GM21825 (cell line): Measurements from ENCODE around the gene HYI.

Experiments
- ATAC-seq: cut with Tn5 transposase; IDR thresholded peaks from one replicate; pipeline ENCODE4 v1.9.1; 2021; ENCODE audit warnings: mild to moderate bottlenecking, moderate library complexity; ENCODE audit not compliant: unreplicated experiment

Gene HYI

DNA sequence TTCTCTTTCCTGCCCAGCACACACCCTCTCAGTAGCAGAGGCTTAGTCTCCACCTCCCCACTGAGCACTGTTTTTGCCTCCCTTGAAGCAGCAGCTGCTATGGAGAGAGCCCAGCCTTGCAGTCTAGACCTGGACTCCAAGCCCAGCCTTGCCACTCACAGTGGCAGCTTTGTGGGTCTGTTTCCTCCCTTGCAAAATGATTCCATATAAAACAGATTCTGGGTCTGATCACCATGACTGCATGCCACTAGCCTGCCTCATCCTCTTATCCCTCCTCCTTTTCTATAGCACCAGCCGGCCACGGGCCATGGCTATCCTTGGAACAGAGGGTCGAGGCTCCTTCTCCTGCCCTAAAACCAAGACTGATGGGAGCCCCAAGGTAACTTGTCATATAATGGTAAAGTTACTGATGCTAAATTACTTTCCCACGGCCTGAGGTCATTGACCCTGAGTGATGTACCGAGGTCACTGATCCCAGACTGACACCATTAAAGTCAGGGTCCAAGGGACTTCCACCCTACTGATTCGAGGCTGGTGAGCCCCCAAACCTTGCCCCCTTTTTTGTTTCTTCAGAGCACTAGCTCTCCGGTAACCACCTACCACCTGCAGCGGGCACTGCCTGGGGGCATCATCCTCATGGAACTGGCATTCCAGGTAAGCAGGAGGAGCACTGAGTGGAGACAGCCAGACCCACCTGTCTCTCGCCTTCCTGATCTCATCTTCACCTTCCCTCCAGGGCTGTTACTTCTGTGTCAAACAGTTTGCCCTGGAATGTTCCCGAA lies 7.9 kb downstream of the HYI start:
- no peak for ATAC-seq

DNA sequence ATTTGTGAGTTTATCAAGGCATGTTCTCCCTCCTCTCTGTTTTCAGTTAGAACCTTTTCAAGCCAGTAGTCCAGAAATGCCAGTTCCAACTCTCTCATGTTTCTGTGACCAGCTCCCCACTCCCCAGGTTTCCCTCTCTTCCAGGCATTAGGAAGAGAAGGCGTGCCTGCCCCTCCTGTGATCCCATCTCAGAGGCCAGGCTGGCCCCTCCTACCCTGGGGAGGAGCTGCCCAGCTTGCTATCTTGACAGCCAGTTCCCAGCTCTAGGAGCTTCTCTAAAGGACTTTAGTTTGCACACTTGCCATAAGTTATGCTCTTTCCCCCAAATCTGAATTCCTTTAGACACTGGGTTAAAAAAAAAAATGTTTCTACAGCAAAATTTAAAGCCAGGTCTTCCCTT lies 8.9 kb downstream of the HYI start:
- no peak for ATAC-seq

DNA sequence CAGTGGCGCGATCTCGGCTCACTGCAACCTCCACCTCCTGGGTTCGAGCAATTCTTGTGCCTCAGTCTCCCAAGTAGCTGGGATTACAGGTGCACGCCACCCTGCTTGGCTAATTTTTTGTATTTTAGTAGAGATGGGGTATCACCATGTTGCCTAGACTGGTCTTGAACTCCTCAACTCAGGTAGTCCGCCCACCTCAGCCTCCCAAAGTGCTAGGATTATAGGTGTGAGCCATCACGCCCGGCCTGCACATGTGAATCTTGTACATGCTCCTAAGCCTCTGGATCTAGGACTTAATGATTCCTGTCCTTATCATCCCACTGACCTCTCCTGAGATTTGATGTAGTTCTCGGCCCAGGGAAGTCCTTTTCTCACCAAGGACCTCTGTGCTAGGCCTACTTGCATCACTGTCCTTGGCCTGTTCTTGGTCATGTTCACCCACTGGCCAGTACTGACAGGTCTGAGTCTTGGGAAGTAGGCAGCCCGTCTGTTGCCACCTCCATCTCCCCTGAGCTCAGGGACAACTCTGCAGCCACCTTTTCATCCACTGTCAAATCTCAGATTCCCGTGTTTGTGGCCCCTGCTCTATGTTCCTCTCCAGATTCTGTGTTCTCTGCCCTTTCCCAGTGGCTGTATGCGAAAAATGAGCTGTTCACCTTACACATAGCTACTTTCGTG lies 9.4 kb downstream of the HYI start:
- no peak for ATAC-seq

DNA sequence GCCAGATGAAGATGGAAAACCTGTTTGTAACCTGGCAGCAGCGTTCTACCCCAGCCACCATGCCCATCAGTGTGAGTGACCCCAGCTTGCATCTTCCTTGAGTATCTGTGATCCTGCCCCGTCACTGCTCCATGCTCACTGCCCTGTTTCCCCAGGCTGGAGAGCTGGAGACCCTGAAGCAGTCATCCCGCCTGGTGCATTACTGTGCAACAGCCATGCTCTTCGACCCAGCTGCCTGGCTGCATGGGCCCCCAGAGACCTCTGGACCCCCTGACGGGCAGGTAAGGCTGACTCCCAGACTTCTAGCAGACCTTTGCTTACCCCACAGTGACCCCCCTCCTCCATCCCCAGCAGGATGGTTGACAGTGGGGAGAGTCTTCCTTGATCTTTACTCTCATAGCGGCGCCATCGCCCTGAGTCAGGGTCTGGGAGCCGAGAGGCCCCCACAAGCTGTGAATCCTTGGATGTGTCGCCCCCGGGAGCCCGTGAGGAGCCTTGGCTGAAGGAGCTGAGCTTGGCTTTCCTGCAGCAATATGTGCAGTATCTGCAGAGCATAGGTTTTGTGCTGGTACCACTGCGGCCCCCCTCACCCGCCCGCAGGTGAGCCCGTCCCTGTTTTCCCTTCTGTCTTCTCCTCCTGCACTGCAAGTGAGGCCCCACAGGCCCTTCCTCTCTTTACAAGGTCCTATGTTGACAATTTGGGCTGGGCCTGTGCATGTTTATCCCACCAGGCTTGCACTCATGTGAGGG lies 10.4 kb downstream of the HYI start:
- ATAC-seq = no peak

DNA sequence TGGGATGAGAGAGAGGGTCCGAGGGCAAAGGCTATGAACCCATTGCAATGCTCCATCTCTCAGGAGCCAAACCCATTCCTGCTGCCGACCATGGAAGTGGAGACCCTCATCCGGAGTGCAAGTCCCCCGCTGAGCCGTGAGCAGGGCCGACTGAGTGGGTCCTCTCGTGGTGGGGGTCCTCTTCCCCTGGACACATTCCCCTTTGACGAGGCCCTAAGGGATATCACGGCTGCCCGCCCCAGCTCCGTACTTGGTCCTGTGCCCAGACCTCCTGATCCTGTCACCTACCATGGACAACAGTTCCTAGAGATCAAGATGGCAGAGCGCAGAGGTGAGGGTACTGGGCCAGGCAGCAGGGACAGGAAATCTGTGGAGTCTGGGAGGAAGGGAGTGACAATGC lies 11.0 kb downstream of the HYI start:
- ATAC-seq = no peak

DNA sequence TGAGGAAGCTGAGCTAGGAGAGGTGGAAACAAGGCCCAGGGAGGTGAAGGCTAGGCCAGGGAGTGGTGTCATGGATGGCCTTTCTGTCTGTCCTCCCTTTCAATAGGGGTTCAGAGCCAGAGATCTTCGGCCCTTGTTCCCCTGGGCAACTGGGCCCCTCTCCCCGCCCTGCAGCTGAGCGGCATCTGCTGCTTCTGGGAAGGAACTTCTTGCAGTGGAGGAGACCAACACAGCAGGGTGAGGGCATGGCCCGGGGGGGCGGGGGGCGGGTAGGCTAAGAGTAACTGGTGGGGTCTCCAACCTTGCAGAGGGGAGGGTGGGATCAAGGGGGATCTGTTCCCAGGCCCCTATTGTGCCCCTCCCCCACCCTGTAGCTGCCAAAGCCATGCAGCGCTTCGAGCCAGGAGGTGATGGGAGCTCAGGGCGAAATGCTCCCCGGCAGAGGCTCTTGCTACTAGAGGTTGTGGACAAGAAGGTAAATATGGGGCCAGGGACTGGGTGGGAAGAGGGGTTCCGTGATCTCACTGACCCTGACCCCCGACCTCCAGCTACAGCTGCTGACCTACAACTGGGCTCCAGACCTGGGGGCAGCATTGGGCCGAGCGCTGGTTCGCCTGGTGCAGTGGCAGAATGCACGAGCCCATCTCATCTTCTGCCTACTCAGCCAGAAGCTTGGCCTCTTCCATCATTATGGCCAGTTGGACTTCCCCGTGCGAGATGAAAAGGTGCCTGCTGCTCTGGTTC lies 11.7 kb downstream of the HYI start:
- no peak for ATAC-seq

DNA sequence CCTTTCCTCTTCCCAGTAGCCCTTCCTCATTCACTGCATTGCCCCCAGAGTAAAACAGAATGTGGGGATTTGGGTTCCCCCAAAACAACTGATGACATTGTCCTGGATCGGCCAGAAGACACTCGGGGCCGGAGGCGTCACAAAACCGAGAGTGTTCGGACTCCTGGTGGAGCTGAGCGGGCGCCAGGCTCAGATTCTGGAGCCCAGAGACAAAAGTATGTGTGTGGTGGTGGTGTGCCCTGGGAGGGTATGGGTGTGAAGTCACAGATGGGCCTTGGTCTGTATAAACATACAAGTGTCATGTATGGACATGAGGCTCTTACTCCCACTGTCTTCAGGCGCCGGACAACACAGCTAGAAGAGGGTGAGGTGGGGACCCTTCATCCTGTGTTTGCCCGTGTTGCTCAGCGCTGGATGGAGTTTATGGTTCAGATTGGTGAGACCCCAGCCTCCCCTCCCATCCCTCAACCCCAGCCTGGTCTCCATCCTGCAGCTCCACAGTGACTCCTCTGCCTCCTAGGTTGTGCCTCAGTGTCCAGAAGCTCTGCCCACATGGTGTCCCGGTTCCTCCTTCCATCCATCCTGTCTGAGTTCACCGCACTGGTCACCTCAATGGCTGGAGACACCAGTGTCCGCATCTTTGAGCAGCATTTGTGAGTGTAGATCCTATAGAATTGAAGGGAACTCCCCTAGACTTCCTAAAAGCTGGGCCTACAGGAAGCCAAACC lies 12.4 kb downstream of the HYI start:
- ATAC-seq = no peak

DNA sequence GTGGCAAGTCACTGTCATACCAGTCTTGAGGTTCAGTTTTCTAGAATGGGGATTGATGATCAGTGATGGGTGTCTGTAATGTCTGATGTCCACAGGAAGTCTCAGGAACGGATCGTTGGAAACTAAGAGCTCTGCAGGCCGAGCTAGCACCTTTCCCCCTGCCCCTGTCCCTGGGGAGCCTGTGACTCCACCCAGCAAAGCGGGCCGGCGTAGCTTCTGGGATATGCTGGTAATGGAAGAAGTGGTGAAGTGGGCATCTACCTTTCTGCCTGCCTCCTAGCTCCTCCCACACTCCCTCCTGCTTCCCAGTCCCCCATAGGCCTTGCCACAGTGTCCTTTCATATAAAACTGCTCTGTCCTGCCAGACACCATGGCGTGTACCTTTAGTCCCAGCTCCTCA lies 13.4 kb downstream of the HYI start:
- ATAC-seq = no peak

DNA sequence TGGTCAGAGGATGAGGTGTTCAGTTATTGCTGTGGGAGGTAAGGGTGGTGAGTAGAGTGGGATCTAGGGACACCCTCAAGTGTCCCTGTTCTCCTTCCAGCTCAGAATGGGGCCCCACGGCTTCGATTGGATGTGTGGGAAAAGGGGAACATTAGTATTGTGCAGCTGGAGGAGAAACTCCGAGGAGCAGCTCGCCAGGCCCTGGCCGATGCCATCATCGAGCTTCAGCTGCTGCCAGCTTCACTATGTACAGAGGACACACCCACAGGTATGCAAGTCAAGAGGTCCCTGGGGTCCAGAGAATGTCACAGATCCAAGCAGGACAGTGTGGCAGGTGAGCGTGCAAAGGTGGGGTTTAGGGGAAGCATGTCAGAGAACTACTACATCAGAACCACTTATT lies 13.9 kb downstream of the HYI start:
- no peak for ATAC-seq

DNA sequence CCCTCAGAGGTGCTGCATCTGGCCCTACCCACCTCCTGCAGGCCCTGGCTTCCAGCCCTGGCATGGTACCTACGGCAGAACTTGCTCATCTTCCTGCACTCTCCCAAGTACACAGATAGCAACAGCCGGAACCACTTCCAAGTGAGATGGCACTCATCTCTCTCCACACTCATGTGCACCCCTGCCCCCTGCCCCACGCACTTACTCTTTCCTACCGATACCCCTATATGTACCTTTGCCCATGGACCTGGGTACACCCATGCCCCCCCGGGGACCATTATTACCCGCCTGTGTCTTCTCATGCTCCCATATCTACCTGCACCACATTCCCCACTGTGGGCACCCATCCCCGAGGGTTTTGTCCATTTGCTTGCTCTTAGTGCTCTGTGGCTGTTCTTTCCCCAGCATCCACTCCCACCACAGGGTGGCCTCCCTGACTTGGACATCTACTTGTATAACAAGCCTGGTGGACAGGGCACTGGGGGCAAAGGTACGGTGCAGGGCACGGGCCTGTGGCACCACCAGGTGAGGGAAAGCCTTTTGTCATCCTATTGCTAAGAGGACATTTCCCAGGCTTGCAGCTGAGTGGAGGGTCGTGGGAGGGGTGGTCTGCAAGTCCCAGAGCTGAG lies 14.7 kb downstream of the HYI start:
- no peak for ATAC-seq

DNA sequence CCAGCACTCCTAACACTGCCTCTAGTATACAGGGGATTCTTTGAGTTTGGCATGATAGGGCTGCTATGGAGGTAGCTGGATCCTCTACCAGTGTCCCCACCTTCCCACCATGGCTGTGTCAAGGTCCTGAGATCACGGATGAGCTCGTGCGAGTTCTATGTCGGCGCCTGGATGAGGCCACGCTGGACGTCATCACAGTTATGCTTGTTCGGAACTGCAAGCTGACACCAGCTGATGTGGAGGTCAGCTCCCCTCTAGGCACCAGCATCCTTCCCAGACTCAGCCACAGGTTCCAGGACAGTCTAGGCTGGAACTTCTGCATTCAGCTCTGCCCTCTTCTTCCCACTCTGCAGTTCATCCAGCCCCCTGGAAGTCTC lies 15.2 kb downstream of the HYI start:
- ATAC-seq = no peak

DNA sequence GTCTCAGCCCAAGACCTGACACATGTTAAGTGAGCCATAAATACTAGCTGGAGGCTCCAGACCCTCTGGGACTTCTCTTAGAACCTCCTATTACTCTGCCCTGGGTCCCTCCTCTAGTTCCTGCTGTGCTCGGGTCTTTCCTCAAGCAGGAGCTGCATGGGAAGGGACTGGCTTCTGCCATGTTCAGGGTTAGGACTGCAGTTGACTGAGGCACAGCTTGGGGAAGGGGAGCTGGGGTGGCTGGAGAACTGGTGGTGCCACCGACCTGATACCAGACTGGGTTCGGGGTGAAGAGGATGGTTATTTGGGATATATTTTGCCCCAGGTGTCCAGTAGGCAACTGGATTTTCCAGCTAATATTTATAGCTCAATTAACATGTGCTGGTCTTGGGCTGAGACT lies 15.7 kb downstream of the HYI start:
- ATAC-seq = no peak

DNA sequence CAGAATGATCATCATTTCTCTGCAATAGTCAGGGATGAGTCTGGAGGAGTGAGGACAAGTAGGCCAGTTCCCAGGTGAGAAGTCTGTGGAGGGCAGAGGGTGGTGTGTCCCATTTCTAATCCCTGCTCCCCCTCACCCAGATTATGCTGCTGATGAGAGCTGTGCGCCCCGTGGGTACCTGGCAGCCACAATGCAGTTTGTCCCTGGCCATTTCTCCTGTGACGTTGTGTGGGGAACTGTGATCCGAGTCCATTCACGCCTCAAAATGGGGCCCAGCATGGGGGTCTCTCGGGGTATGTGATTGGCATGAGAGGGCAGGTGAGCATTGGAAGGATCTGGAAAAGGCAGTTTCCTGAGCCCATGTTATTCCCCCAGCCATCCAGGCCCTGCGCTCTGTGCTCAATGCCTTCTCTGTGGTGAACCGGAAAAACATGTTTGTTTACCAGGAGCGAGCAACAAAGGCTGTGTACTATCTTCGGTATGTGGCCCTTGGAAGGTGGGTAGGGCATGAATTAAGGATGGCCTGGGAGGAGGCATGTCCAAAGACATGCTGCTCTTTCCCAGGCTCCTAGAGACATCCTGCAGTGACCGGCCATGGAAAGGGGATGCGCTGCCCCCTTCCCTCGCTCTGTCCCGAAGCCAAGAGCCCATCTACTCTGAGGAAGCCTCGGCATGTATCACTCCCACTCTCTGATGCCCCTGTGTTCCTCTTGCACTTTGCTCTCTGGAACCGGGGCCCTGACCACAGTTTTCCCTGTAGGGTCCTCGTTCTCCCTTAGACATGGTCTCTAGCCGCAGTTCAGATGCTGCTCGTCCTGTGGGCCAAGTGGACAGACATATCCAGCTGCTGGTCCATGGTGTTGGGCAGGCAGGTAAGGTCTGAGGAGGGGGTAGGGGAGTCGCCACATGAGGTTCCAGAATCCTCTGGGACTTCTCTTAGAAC lies 16.4 kb downstream of the HYI start:
- no peak for ATAC-seq

DNA sequence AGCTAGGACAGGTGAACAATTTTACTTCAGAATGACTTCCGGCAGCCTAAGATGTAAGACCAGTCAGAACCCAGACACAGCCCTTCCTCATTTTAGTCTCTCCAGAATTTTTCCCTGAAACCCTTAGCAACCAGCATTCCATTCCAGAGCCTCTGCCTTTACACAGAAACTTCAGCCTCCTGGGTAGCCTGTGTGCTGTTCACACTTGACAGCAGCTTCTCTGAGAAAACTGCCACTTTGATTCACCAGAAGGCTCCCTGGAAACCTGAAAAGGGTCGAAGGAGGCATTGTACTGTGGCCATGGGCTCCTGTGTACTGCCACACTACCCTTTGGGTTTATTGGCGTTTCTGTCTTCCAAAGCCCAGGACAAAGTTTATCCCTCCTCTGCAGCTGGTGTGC lies 17.4 kb downstream of the HYI start:
- ATAC-seq = no peak

DNA sequence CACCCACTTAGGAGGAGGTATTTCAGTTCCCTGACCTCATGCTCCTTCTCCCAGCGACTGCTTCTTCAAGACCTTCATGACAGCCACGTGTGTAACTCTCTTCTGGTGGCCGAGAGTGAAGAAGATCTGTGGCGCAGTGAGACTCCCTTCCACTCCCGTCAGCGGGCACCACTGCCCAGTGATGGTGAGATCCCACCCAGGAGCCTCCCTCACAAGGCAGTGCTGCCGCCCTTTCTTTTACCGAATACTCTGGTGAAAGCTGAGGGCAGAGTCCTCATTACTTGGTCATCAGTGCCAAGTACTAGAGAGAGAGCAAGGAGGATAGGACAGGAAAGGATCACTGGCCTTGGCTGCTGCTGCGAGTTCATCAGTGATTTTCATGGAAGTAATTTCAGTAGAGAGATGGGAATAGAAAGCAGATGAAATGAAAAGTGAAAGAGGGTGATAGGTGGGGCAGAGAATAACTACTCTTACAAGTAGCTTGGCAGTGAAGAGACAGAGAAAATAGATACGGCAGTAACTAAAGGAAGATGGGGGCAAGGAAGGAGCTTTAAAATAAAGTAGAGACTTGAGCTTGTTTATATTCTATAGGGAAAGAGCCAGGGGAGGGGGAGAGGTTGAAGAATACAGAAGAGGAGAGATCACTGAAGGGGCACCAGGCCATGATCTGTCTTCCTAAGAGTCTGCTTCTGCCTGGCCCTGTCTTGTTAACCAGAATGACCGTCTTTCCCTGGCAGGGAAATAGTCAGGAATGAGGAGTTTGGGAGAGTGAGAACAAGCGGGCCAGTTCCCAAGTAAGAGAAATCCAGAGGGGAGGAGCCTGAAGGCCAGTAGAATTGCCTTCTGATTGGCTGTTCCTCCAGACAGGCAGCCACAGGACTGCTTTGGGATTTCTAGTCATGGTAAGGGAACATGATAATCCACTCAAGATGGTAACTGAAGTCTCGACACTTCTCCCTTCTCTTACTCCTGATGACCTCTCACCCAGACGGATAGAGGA lies 18.3 kb downstream of the HYI start:
- no peak for ATAC-seq

DNA sequence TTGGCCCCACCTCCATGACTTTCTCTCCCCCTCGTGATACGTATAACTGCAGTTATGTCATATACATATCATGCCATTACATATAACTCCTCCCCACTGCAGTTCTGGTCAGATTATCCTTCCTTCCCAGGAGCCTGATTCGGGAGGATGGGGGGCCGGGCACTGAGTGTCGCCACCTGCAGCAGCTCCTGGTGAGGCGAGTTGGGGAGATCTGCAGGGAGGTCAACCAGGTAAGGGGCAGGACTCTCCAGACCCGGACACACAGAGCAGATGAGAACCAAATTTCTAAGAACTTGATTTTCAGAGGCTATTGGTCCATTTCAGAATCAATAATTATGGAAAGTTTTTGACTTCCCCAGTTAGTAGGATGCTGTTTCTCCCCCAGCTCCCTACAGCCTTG lies 19.5 kb downstream of the HYI start:
- ATAC-seq = no peak

DNA sequence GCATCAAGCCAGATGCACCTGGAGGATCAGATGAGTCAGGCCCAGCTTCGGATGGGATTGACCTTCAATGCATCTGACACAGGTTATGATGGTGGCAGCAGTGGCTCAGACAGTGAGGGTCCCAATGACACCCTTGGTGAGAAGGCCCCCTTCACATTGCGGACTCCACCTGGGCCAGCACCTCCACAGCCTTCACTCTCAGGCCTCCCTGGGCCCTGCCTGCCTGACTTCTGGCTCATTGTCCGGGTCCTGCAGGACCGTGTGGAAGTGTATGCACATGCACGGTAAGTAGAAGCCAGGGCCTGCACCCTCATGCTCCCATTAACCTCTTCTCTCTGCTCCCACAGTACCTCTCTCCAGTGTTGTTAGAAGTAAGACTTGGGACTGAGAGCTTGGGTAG lies 20.8 kb downstream of the HYI start:
- no peak for ATAC-seq
